Liver (tissue), 9 donors: ENCODE measurements around the gene SRPK1. TPM values are rescaled to one million over a fixed set of nuclear protein-coding genes. Genes with fewer than 3 reads are reported as not detected.

Experiments used
- DNase-seq: peaks from one replicate; pipeline ENCODE4 v3.0.0-alpha.2; 2017; ENCODE audit warnings: low spot score
- H3K27ac ChIP-seq, 2 donors: one replicate each; pipeline ENCODE4 v1.7.0; 2013; ENCODE audit warnings: inconsistent platforms in 2 of 2, low read length in 2 of 2, control low read depth in 1 of 2, low read depth in 1 of 2, mild to moderate bottlenecking in 1 of 2
- H3K27me3 ChIP-seq, 4 donors: one replicate each; pipeline versions ENCODE4 v1.6.1 to v1.7.0; 2013; ENCODE audit warnings: low read length in 3 of 4, inconsistent platforms in 1 of 4, mild to moderate bottlenecking in 1 of 4, moderate library complexity in 1 of 4; ENCODE audit not compliant: control insufficient read depth in 4 of 4, insufficient read depth in 4 of 4
- H3K36me3 ChIP-seq, 4 donors: one replicate each; pipeline versions ENCODE4 v1.6.1 to v1.7.0; 2013; ENCODE audit warnings: low read length in 3 of 4, mild to moderate bottlenecking in 3 of 4, low read depth in 1 of 4, moderate library complexity in 1 of 4; ENCODE audit not compliant: control insufficient read depth in 4 of 4, insufficient read depth in 3 of 4
- H3K4me1 ChIP-seq, 4 donors: one replicate each; pipeline versions ENCODE4 v1.6.1 to v1.7.0; 2013; ENCODE audit warnings: low read length in 3 of 4, mild to moderate bottlenecking in 3 of 4, moderate library complexity in 1 of 4; ENCODE audit not compliant: control insufficient read depth in 4 of 4, insufficient read depth in 4 of 4
- H3K4me3 ChIP-seq, 3 donors: one replicate each; pipeline versions ENCODE4 v1.6.1 to v1.7.0; 2013; ENCODE audit warnings: low read length in 3 of 3, control low read depth in 1 of 3, low read depth in 1 of 3, mild to moderate bottlenecking in 1 of 3
- H3K9ac ChIP-seq, 2 donors: one replicate each; pipeline ENCODE4 v1.7.0; 2013; ENCODE audit warnings: low read length in 2 of 2, mild to moderate bottlenecking in 2 of 2, moderate library complexity in 2 of 2, control low read depth in 1 of 2, low read depth in 1 of 2
- H3K9me3 ChIP-seq, 4 donors: one replicate each; pipeline versions ENCODE4 v1.6.1 to v1.7.0; 2013; ENCODE audit warnings: low read length in 3 of 4; ENCODE audit not compliant: control insufficient read depth in 4 of 4
- CTCF ChIP-seq: fragments of 150-350 bp; IDR thresholded peaks from 2 replicates; pipeline ENCODE4 v1.5.1; 2017; ENCODE audit warnings: improper control_type of control experiment, low read depth, low read length; ENCODE audit not compliant: missing input control
- HNF4G ChIP-seq: IDR thresholded peaks from 2 replicates; pipeline ENCODE4 v1.6.1; 2016; ENCODE audit warnings: antibody characterized with exemption
- NR2F2 ChIP-seq: IDR thresholded peaks from 2 replicates; pipeline ENCODE4 v1.6.1; 2016; ENCODE audit warnings: antibody characterized with exemption
- RAD21 ChIP-seq, 2 donors: IDR thresholded peaks; 2 replicates each; pipeline ENCODE4 v1.6.1; 2016; ENCODE audit warnings: antibody characterized with exemption in 2 of 2, mild to moderate bottlenecking in 2 of 2
- REST ChIP-seq: IDR thresholded peaks from 2 replicates; pipeline ENCODE4 v1.6.1; 2016; ENCODE audit warnings: antibody characterized with exemption, mild to moderate bottlenecking
- RXRA ChIP-seq, 2 donors: IDR thresholded peaks; 2 replicates each; pipeline ENCODE4 v1.6.1; 2017 to 2018; ENCODE audit warnings: antibody characterized with exemption in 2 of 2, mild to moderate bottlenecking in 1 of 2
- YY1 ChIP-seq: IDR thresholded peaks from 2 replicates; pipeline ENCODE4 v1.6.1; 2016; ENCODE audit warnings: antibody characterized with exemption, mild to moderate bottlenecking
- WGBS: extraction: QIAGEN DNeasy Blood & Tissue Kit; methylation state at CpG from one replicate; pipeline ENCODE4 v1.1.7; 2013; 5-methylcytosine and 5-hydroxymethylcytosine counted together
- polyA plus RNA-seq, 2 donors: library from polyadenylated mRNA; stranded (reverse) in 1 of 2; unstranded in 1 of 2; fragments of 200-250 nt in 1 of 2; fragments of >200 nt in 1 of 2; fragmentation: Nextera tagmentation in 1 of 2; extraction: Ambion mirVana in 1 of 2; gene quantifications; one replicate each; pipeline versions ENCODE4 v1.2.1 to v1.2.3, GENCODE V29; 2013 to 2015
- total RNA-seq, 2 donors: library from RNA; depleted of rRNA; stranded (reverse); fragments of >200 nt; gene quantifications; one replicate each; pipeline ENCODE4 v1.2.3, GENCODE V29; 2014
- donor health status: healthy.
- donor health status: healthy.
- donor health status: healthy.
- donor health status: healthy.
- donor health status: healthy.

Gene SRPK1
- total and polyA plus RNA-seq, 4 donors = 11.9 to 41.2 (median 32.9) TPM

DNA sequence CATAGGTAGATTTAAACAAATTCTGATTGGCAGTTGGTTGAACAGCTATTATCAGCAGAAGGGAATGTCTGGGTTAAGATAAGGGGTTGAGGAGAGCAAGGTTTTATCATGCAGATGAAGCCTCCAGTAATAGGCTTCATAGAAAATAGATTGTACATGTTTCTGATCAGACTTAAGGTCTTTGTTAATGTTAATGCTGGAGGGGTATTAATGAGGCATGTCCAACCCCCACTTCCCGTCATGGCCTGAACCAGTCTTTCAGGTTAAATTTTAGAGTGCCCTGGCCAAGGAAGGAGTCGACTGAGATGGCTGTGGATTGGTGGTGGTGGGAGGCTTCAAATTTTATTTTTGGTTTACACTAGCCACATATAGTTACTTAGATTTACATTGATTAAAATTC, 136.7 kb downstream of the SRPK1 start:
- peaks cover 0 to 3% (median 2%) of the 10 kb centered on the region in 4 donors for H3K4me1 ChIP-seq
- no peak for DNase-seq
- no peaks in the 10 kb centered on the region for H3K36me3 ChIP-seq
- TF ChIP-seq NR2F2 (no peak), YY1 (no peak), REST (no peak), RAD21 (IDR thresholded peaks at IDR 0.05) (no peak), CTCF (no peak), HNF4G (no peak), RXRA (IDR thresholded peaks at IDR 0.05) (no peak)
- peaks cover 0 to 3% (median 0%) of the 10 kb centered on the region in 4 donors for H3K27me3 ChIP-seq
- WGBS = 83% methylated on average over 2 of the region's 2 CpGs
- H3K4me3 ChIP-seq = no peak overlapping the region
- H3K9me3 ChIP-seq = no peaks in the 10 kb centered on the region
- H3K9ac ChIP-seq = no peak overlapping the region
- H3K27ac ChIP-seq = no peak overlapping the region

Other genes with a start within 250 kb of the SRPK1 start
- gene FKBP5, start 232.2 kb downstream of the SRPK1 start, total RNA-seq = 100 to 1,000 TPM in 1 of 2 donors, 10 to 100 TPM in 1; 10.3 to 132 TPM
- gene FKBP5, start 232.2 kb downstream of the SRPK1 start, polyA plus RNA-seq = 10 to 100 TPM; 61.7 to 65.8 TPM
- under 1 TPM in 1 of 2 donors, not detected in 1; 0.42 TPM for gene ARMC12, start 184.1 kb downstream of the SRPK1 start, total RNA-seq
- gene ARMC12, start 184.1 kb downstream of the SRPK1 start, polyA plus RNA-seq = under 1 TPM; 0.43 to 0.64 TPM
- gene CLPSL2, start 144.5 kb downstream of the SRPK1 start, total RNA-seq = not detected
- gene CLPSL2, start 144.5 kb downstream of the SRPK1 start, polyA plus RNA-seq = not detected
- not detected for gene CLPSL1, start 140.1 kb downstream of the SRPK1 start, total RNA-seq
- not detected for gene CLPSL1, start 140.1 kb downstream of the SRPK1 start, polyA plus RNA-seq
- not detected for gene CLPS, start 123.8 kb downstream of the SRPK1 start, total RNA-seq
- not detected for gene CLPS, start 123.8 kb downstream of the SRPK1 start, polyA plus RNA-seq
- not detected for gene LHFPL5, start 115.7 kb downstream of the SRPK1 start, total RNA-seq
- gene LHFPL5, start 115.7 kb downstream of the SRPK1 start, polyA plus RNA-seq = not detected
- gene SLC26A8, start 103.5 kb upstream of the SRPK1 start, total RNA-seq = under 1 TPM; 0.09 to 0.33 TPM
- gene SLC26A8, start 103.5 kb upstream of the SRPK1 start, polyA plus RNA-seq = under 1 TPM; 0.03 to 0.26 TPM
- 10 to 100 TPM; 51.0 to 82.7 TPM for gene MAPK14, start 106.7 kb upstream of the SRPK1 start, total RNA-seq
- 10 to 100 TPM; 16.9 to 20.9 TPM for gene MAPK14, start 106.7 kb upstream of the SRPK1 start, polyA plus RNA-seq
- 10 to 100 TPM in 1 of 2 donors, 1 to 10 TPM in 1; 2.7 to 17.2 TPM for gene MAPK13, start 209.4 kb upstream of the SRPK1 start, total RNA-seq
- 1 to 10 TPM; 1.9 to 3.2 TPM for gene MAPK13, start 209.4 kb upstream of the SRPK1 start, polyA plus RNA-seq